HG03196 (cell line): ENCODE results near the gene HOXA11.

Source experiments
- ATAC-seq: cut with Tn5 transposase; IDR thresholded peaks from one replicate; pipeline ENCODE4 v1.9.1; 2021; ENCODE audit not compliant: unreplicated experiment

HOXA11 gene

DNA sequence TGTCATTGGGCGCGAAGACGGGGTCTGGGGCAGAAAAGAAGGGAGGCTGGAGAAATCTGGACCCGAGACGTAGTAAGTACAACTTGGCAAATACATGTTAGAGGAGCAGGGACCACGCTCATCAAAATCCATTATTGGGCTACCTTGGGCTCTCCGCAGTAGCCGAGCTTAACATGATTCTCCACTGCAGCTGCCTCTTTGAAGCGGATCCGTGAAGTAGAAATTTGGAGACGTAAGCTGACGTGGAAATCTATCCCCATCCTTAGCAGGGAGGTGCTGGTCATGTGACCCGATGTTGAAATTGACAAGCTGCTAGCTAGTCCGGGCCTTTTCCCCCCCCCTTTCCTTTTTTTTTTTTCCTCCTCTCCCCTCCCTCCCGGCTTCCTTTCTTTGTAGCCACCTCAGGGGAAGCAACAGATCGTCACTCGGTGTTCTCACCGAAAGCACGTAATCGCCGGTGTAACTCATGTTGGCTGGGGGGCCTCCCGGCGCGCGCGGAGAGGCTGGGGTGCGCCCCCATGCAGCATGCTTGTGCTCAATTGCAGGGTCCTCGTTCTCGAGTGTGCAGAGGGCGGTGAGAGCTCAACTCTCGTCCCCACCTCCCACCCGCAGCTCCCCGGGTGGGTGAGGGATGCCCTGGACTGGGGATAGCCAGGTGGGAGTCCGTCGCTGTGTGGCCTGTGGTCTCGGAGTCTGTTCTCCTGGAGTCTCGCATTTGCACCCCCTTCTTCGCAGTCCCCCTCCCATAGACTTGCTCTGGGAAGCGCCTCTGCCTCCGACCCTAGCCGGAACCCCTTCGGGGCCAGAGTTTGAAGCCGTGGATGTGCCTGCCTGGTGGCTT lies at the start of gene HOXA11:
Gene HOXA11 (minus strand): TSS at position 220 of the 841 bp plus-strand sequence. CDS start 88 bp downstream, at position 132.
- no peak for ATAC-seq

DNA sequence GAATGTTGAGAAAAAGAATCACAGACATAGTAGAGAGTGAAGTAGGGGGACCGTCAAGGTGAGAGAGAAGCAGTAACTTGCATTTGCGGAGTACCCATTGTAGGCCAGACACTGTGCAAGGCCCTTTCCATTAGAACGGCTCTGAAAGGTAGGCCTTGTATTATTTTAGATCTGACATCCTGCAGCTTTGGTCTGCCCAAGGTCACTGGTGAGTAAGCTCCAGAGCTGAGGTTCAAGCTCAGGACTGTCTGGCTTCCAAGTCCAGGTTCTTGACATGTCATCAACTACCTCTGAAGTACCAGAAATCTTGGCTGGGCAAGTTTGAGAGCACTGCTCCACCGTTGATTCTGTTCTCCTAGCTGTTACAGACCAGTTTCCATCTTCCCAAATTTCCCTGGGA lies 44.4 kb upstream of the HOXA11 start:
- ATAC-seq = no peak

GRCh38 chr7:27224983-27225934 lies 40.2 kb upstream of the HOXA11 start:
- no peak for ATAC-seq

DNA sequence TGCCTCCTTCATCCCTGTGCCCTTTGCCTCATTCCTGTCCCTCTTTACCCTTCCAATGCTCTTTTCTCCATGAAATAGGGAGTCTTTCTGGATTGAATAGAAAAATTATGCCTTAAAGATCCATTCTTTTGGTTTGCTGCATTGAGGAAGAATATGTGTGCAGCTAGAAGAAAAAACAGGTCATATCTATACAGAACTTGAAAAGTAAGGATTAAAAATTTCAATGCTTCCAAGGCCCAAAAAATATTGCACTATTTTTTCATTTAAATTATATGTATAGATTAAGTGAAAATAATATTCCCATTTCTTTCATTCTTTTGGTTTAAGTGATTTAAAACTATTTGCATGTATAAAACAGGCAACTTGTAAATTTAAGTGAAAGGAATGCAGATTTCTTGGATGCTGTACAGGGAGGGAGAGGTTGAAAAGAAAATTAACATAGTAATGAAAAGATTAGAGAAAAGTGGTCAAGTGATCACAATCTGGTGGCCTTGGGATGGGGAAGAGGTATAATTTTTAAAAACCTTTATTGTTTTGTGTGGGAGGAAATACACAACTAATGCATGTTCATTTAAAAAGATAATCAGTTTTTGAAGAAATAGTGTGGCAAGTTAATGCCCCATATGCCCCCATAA lies 39.0 kb upstream of the HOXA11 start:
- ATAC-seq = no peak

DNA sequence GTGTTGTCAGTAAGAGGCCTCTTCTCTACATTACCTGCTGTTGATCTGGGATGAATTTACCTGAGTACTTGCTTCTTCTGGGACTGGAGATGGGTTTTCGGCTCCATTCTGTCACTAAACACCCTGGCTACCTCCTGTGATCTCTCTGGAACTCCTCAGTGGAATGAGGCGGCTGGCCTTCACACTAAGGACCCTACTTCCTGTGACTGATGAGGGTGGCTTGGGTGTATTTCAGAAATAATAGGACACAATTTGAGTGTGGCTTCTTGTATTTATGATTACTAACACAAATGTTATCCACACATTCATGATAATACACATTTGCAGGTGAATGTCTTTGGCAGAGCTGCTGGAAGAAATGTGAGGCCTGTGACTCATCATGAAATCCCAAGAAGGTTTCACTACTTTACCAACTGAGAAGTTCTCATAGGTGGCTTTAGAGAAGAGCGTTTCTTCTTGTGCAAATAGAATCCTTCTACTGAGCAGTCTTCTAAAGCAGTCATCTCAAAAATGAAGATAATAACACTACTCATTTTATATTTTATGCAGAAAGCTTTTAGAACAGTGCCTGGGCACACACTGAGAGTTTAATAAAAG lies 36.3 kb upstream of the HOXA11 start:
- ATAC-seq = no peak

DNA sequence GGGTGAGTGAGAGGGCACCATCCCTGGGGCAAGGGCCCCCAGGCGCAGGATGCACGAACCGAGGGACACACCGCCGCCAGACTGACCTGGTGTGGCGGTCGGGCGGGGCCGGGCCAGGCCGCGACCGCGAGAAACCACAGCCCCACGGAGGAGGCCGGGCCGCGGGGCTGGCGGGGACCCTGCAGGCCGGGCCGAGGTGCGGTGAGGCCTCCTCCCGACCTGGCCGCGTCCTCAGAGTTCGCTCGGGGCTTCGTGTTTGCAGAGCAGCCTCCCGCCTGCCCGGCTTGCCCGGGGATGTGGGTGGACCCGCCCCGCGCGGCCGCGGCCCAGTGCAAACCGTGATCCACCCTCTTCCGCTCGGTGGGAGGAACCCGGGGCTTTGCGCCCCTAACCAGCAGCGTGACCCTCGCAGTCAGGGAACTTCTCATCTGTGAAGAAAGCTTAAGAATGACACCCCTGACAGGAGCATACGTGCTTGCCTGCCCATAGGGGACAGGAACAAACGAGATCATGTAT lies 35.5 kb upstream of the HOXA11 start:
- no peak for ATAC-seq

GRCh38 chr7:27219821-27220220 lies 34.8 kb upstream of the HOXA11 start:
- ATAC-seq = no peak

- no peak for ATAC-seq
These were observed 32.9 kb upstream of the HOXA11 start for GRCh38 chr7:27217951-27218350.

DNA sequence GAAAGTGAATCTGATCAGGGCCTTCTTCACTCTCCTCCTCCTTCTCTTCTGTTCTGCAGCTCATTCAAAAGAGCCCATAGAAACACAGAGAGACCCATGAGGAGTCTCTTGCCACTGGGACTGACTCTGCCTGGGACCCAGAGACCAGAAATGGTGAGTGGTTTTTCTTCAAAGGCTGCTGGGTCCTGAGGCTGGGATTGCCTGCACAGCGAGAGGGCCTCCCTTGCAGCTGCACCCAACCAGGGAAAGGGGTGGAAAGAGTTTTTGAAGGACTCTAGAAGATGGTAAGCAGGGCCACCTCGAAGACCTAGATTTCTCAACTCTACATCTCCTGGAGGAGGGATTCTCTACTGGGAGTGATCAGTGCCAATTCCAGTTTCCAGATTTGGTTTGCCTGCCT lies 30.3 kb upstream of the HOXA11 start:
- ATAC-seq = no peak

DNA sequence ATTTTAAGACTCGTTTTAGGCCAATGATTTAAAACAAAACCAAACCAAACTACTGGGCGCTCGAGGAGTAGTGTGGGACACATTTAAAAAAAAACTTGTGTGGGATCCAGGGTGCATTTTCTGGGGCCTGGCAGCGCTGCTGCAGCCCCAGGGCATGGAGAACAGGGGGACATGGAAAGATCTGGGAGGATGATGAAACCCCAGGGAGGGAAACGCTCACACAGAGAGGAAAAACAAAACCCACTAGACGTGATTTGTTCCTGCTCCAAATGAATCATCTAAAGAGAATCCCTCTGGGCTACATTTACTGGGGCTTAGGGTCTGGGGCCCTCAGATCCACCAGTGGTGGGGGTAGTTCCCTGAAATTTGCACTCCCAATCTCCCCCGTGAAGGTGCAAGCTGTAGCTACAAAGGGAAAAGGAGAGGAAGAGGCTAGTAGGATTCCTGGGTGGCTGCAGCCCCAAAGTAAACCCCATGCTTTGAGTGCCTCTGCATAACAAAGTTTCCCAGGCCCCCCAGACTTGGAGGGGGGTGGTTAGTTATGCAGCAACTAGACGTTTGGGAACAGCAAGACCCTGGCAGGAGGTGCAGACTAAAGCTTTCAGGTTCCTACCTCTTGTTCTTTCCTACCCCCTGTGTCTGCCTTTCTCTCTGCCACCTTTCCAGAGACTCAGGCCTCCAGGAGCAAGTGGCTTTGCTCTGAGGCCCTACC lies 29.4 kb upstream of the HOXA11 start:
- no peak for ATAC-seq

DNA sequence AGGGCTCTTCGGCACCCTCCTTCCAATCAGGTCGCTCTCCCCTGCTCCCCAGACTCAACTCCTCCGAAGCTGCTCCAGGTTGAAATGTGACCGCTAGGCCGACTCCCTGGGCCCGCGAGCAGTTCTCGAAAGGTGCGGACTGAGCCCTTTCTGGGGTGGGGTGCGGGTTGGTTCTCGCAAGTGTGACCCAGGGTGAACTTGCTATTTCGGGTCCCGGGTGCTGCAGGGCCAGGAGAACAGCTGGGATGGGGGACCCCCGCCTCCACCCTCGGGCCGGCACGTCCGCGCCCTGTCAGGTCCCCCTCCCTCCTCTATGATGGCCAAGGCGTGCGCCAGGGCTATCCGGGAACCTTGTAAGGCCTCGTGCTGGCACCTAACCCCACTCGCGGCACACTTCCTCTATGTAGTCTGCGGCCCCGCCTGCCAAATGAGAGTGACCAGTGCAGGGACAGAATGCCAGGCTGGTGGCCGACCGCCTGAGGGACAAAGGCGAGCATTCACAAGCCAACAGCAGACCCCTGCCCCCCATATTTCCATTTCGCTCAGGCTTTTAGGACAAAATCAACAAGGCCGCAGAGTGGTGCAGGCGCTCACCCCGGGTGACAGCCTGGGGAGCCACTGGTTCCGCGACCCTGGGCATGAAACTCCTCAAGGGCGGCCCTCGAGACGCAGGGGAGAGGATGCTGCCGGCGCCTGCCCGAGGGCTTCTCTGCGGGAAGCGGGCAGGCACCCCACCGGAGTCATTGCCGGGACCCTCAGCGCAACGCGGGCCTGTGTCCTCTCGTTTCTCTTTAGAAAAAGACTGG lies 28.6 kb upstream of the HOXA11 start:
- ATAC-seq = no peak

- no peak for ATAC-seq
These were observed 27.7 kb upstream of the HOXA11 start for GRCh38 chr7:27212497-27213432.

- no peak for ATAC-seq
These were observed 26.8 kb upstream of the HOXA11 start for GRCh38 chr7:27211764-27212204.

GRCh38 chr7:27211084-27211446 lies 26.0 kb upstream of the HOXA11 start:
- ATAC-seq = no peak

DNA sequence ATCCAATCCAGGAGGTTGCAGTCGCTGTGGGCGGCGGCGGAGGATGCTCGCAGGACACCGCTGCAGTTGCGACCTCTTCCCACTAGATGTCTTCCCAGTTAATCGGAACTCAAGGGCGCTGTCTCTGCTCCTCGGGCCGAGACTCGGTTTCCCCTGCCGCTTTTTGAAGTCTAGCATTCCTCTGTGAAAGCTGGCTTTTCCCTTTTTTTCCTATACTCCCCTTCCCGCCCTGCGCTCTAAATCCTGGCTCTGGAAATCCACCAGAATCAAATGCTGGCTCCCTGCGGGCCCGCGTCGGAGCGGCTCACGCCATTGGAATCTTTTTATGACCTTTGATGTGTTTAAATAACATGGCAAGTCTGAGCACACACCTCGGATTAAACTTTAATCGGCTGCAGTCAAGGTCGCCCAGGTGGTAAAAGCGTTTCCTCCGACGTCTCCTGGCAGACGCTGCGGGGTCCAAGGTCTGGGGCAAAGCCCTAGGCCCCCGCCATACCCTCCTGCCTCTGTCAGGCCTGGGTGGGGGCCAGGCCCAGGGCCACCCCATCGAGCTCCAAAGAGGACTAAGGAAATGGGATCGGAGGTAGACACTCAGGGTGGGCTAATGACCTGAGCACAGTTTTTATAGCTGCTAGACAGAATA lies 25.5 kb upstream of the HOXA11 start:
- no peak for ATAC-seq

- ATAC-seq = no peak
These were observed 25.0 kb upstream of the HOXA11 start for GRCh38 chr7:27209933-27210440.

GRCh38 chr7:27208998-27209397 lies 24.0 kb upstream of the HOXA11 start:
- ATAC-seq = no peak
